Liver (tissue), 9 donors: Measurements from ENCODE around the gene MED29. TPM values are rescaled to one million over a fixed set of nuclear protein-coding genes. Genes with fewer than 3 reads are reported as not detected.

Experiments used
- DNase-seq: peaks from one replicate; pipeline ENCODE4 v3.0.0-alpha.2; 2017; ENCODE audit warnings: low spot score
- H3K27ac ChIP-seq, 2 donors: one replicate each; pipeline ENCODE4 v1.7.0; 2013; ENCODE audit warnings: inconsistent platforms in 2 of 2, low read length in 2 of 2, control low read depth in 1 of 2, low read depth in 1 of 2, mild to moderate bottlenecking in 1 of 2
- H3K27me3 ChIP-seq, 4 donors: one replicate each; pipeline versions ENCODE4 v1.6.1 to v1.7.0; 2013; ENCODE audit warnings: low read length in 3 of 4, inconsistent platforms in 1 of 4, mild to moderate bottlenecking in 1 of 4, moderate library complexity in 1 of 4; ENCODE audit not compliant: control insufficient read depth in 4 of 4, insufficient read depth in 4 of 4
- H3K36me3 ChIP-seq, 4 donors: one replicate each; pipeline versions ENCODE4 v1.6.1 to v1.7.0; 2013; ENCODE audit warnings: low read length in 3 of 4, mild to moderate bottlenecking in 3 of 4, low read depth in 1 of 4, moderate library complexity in 1 of 4; ENCODE audit not compliant: control insufficient read depth in 4 of 4, insufficient read depth in 3 of 4
- H3K4me1 ChIP-seq, 4 donors: one replicate each; pipeline versions ENCODE4 v1.6.1 to v1.7.0; 2013; ENCODE audit warnings: low read length in 3 of 4, mild to moderate bottlenecking in 3 of 4, moderate library complexity in 1 of 4; ENCODE audit not compliant: control insufficient read depth in 4 of 4, insufficient read depth in 4 of 4
- H3K4me3 ChIP-seq, 3 donors: one replicate each; pipeline versions ENCODE4 v1.6.1 to v1.7.0; 2013; ENCODE audit warnings: low read length in 3 of 3, control low read depth in 1 of 3, low read depth in 1 of 3, mild to moderate bottlenecking in 1 of 3
- H3K9ac ChIP-seq, 2 donors: one replicate each; pipeline ENCODE4 v1.7.0; 2013; ENCODE audit warnings: low read length in 2 of 2, mild to moderate bottlenecking in 2 of 2, moderate library complexity in 2 of 2, control low read depth in 1 of 2, low read depth in 1 of 2
- H3K9me3 ChIP-seq, 4 donors: one replicate each; pipeline versions ENCODE4 v1.6.1 to v1.7.0; 2013; ENCODE audit warnings: low read length in 3 of 4; ENCODE audit not compliant: control insufficient read depth in 4 of 4
- ATF3 ChIP-seq: IDR thresholded peaks from 2 replicates; pipeline ENCODE4 v1.6.1; 2016; ENCODE audit warnings: antibody characterized with exemption
- EGR1 ChIP-seq, 2 donors: IDR thresholded peaks; 2 replicates each; pipeline ENCODE4 v1.6.1; 2016 to 2018; ENCODE audit warnings: antibody characterized with exemption in 2 of 2, low read depth in 2 of 2
- FOXA1 ChIP-seq: IDR thresholded peaks from 2 replicates; pipeline ENCODE4 v1.6.1; 2016; ENCODE audit warnings: antibody characterized with exemption
- FOXA2 ChIP-seq: IDR thresholded peaks from 2 replicates; pipeline ENCODE4 v1.6.1; 2016; ENCODE audit warnings: antibody characterized with exemption
- GABPA ChIP-seq, 2 donors: IDR thresholded peaks in 1 of 2; conservative IDR thresholded peaks in 1 of 2; 2 replicates each; pipeline ENCODE4 v1.6.1; 2016; ENCODE audit warnings: antibody characterized with exemption in 2 of 2, mild to moderate bottlenecking in 1 of 2, moderate library complexity in 1 of 2
- HNF4A ChIP-seq, 2 donors: conservative IDR thresholded peaks; 2 replicates each; pipeline ENCODE4 v1.6.1; 2016; ENCODE audit warnings: antibody characterized with exemption in 2 of 2, mild to moderate bottlenecking in 2 of 2
- HNF4G ChIP-seq: IDR thresholded peaks from 2 replicates; pipeline ENCODE4 v1.6.1; 2016; ENCODE audit warnings: antibody characterized with exemption
- JUND ChIP-seq, 2 donors: IDR thresholded peaks; 2 replicates each; pipeline ENCODE4 v1.6.1; 2016; ENCODE audit warnings: antibody characterized with exemption in 2 of 2
- NR2F2 ChIP-seq: IDR thresholded peaks from 2 replicates; pipeline ENCODE4 v1.6.1; 2016; ENCODE audit warnings: antibody characterized with exemption
- RAD21 ChIP-seq, 2 donors: IDR thresholded peaks; 2 replicates each; pipeline ENCODE4 v1.6.1; 2016; ENCODE audit warnings: antibody characterized with exemption in 2 of 2, mild to moderate bottlenecking in 2 of 2
- RXRA ChIP-seq, 2 donors: IDR thresholded peaks; 2 replicates each; pipeline ENCODE4 v1.6.1; 2017 to 2018; ENCODE audit warnings: antibody characterized with exemption in 2 of 2, mild to moderate bottlenecking in 1 of 2
- SP1 ChIP-seq: IDR thresholded peaks from 2 replicates; pipeline ENCODE4 v1.6.1; 2018; ENCODE audit warnings: antibody characterized with exemption, mild to moderate bottlenecking
- TAF1 ChIP-seq: conservative IDR thresholded peaks from 2 replicates; pipeline ENCODE4 v1.6.1; 2016; ENCODE audit warnings: antibody characterized with exemption, mild to moderate bottlenecking
- YY1 ChIP-seq: IDR thresholded peaks from 2 replicates; pipeline ENCODE4 v1.6.1; 2016; ENCODE audit warnings: antibody characterized with exemption, mild to moderate bottlenecking
- WGBS: extraction: QIAGEN DNeasy Blood & Tissue Kit; methylation state at CpG from one replicate; pipeline ENCODE4 v1.1.7; 2013; 5-methylcytosine and 5-hydroxymethylcytosine counted together
- polyA plus RNA-seq, 2 donors: library from polyadenylated mRNA; stranded (reverse) in 1 of 2; unstranded in 1 of 2; fragments of 200-250 nt in 1 of 2; fragments of >200 nt in 1 of 2; fragmentation: Nextera tagmentation in 1 of 2; extraction: Ambion mirVana in 1 of 2; gene quantifications; one replicate each; pipeline versions ENCODE4 v1.2.1 to v1.2.3, GENCODE V29; 2013 to 2015
- total RNA-seq, 2 donors: library from RNA; depleted of rRNA; stranded (reverse); fragments of >200 nt; gene quantifications; one replicate each; pipeline ENCODE4 v1.2.3, GENCODE V29; 2014
- TF ChIP-seq, protein P1 (sequence below): IDR thresholded peaks from 2 replicates; pipeline ENCODE4 v1.6.1; 2016; ENCODE audit warnings: antibody characterized with exemption
- TF ChIP-seq, protein P2 (sequence below): fragments of 150-350 bp; IDR thresholded peaks from 2 replicates; pipeline ENCODE4 v1.5.1; 2017; ENCODE audit warnings: improper control_type of control experiment, low read depth, low read length; ENCODE audit not compliant: missing input control
- TF ChIP-seq, protein P3 (sequence below): IDR thresholded peaks from 2 replicates; pipeline ENCODE4 v1.6.1; 2016; ENCODE audit warnings: antibody characterized with exemption
- TF ChIP-seq, protein P4 (sequence below): IDR thresholded peaks from 2 replicates; pipeline ENCODE4 v1.6.1; 2016; ENCODE audit warnings: antibody characterized with exemption, mild to moderate bottlenecking
- donor health status: healthy.
- donor health status: healthy.
- donor health status: healthy.
- donor health status: healthy.
- donor health status: healthy.

Gene MED29
- total and polyA plus RNA-seq, 4 donors, result 11.0 to 24.2 (median 17.4) TPM

- TF ChIP-seq, protein P1, sequence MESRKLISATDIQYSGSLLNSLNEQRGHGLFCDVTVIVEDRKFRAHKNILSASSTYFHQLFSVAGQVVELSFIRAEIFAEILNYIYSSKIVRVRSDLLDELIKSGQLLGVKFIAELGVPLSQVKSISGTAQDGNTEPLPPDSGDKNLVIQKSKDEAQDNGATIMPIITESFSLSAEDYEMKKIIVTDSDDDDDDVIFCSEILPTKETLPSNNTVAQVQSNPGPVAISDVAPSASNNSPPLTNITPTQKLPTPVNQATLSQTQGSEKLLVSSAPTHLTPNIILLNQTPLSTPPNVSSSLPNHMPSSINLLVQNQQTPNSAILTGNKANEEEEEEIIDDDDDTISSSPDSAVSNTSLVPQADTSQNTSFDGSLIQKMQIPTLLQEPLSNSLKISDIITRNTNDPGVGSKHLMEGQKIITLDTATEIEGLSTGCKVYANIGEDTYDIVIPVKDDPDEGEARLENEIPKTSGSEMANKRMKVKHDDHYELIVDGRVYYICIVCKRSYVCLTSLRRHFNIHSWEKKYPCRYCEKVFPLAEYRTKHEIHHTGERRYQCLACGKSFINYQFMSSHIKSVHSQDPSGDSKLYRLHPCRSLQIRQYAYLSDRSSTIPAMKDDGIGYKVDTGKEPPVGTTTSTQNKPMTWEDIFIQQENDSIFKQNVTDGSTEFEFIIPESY, result no peak
- TF ChIP-seq, protein P2, sequence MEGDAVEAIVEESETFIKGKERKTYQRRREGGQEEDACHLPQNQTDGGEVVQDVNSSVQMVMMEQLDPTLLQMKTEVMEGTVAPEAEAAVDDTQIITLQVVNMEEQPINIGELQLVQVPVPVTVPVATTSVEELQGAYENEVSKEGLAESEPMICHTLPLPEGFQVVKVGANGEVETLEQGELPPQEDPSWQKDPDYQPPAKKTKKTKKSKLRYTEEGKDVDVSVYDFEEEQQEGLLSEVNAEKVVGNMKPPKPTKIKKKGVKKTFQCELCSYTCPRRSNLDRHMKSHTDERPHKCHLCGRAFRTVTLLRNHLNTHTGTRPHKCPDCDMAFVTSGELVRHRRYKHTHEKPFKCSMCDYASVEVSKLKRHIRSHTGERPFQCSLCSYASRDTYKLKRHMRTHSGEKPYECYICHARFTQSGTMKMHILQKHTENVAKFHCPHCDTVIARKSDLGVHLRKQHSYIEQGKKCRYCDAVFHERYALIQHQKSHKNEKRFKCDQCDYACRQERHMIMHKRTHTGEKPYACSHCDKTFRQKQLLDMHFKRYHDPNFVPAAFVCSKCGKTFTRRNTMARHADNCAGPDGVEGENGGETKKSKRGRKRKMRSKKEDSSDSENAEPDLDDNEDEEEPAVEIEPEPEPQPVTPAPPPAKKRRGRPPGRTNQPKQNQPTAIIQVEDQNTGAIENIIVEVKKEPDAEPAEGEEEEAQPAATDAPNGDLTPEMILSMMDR, result no peak
- TF ChIP-seq EGR1 (IDR thresholded peaks at IDR 0.05; ENCODE audit: low read depth in 2 of 2), result peak; percentile 81 to 93
- TF ChIP-seq RAD21 (IDR thresholded peaks at IDR 0.05), result no peak
These were observed 18.2 kb downstream of the MED29 start (continued) for GRCh38 chr19:39409208-39410016.

GRCh38 chr19:39410017-39410830, 19.0 kb downstream of the MED29 start:
- Histone ChIP-seq H3K27ac (peak overlapping the region; percentile 89 to 98), H3K27me3 (no peaks in the 10 kb centered on the region), H3K4me3 (peak overlapping the region; percentile 45 to 94 (median 80)), H3K9me3 (no peaks in the 10 kb centered on the region), H3K4me1 (peaks cover 8 to 36% (median 11%) of the 10 kb centered on the region in 4 donors), H3K36me3 (peaks cover 0 to 9% (median 0%) of the 10 kb centered on the region in 4 donors), H3K9ac (peak overlapping the region; percentile 64 to 98)
- TF ChIP-seq SP1, result no peak
- TF ChIP-seq ATF3, result no peak
- TF ChIP-seq, protein P1, result peak; percentile 2
- no peak for TF ChIP-seq NR2F2
- TF ChIP-seq HNF4G, result no peak
- no peak for TF ChIP-seq FOXA2
- TF ChIP-seq FOXA1, result no peak
- TF ChIP-seq, protein P2, result no peak
- TF ChIP-seq, protein P3, sequence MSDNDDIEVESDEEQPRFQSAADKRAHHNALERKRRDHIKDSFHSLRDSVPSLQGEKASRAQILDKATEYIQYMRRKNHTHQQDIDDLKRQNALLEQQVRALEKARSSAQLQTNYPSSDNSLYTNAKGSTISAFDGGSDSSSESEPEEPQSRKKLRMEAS, result no peak
- no peak for TF ChIP-seq RAD21 (IDR thresholded peaks at IDR 0.05)
- TF ChIP-seq, protein P4, sequence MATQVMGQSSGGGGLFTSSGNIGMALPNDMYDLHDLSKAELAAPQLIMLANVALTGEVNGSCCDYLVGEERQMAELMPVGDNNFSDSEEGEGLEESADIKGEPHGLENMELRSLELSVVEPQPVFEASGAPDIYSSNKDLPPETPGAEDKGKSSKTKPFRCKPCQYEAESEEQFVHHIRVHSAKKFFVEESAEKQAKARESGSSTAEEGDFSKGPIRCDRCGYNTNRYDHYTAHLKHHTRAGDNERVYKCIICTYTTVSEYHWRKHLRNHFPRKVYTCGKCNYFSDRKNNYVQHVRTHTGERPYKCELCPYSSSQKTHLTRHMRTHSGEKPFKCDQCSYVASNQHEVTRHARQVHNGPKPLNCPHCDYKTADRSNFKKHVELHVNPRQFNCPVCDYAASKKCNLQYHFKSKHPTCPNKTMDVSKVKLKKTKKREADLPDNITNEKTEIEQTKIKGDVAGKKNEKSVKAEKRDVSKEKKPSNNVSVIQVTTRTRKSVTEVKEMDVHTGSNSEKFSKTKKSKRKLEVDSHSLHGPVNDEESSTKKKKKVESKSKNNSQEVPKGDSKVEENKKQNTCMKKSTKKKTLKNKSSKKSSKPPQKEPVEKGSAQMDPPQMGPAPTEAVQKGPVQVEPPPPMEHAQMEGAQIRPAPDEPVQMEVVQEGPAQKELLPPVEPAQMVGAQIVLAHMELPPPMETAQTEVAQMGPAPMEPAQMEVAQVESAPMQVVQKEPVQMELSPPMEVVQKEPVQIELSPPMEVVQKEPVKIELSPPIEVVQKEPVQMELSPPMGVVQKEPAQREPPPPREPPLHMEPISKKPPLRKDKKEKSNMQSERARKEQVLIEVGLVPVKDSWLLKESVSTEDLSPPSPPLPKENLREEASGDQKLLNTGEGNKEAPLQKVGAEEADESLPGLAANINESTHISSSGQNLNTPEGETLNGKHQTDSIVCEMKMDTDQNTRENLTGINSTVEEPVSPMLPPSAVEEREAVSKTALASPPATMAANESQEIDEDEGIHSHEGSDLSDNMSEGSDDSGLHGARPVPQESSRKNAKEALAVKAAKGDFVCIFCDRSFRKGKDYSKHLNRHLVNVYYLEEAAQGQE, result peak; percentile 6
- no peak for TF ChIP-seq JUND (IDR thresholded peaks at IDR 0.05)
- no peak for TF ChIP-seq GABPA (IDR thresholded peaks at IDR 0.05 in 1 of 2, conservative IDR thresholded peaks at IDR 0.05 in 1 of 2)
- TF ChIP-seq YY1, result no peak
- peak in 1 of 2 donors; percentile 5 for TF ChIP-seq EGR1 (IDR thresholded peaks at IDR 0.05; ENCODE audit: low read depth in 2 of 2)
- no peak for TF ChIP-seq RXRA (IDR thresholded peaks at IDR 0.05)
- no peak for TF ChIP-seq HNF4A (conservative IDR thresholded peaks at IDR 0.05)
- no peak for TF ChIP-seq TAF1
- peak; percentile 56 for DNase-seq
- 1% methylated on average over 35 of the region's 35 CpGs for WGBS
